ENCODE results near the gene SLC25A4. TPM values are rescaled to one million over a fixed set of nuclear protein-coding genes. Genes with fewer than 3 reads are reported as not detected.

Gene SLC25A4
- total RNA-seq, 2 donors from 2014 or later = 61.2 to 70.4 TPM

Other genes with a start within 250 kb of the SLC25A4 start
- not detected for gene HELT, start 124.8 kb upstream of the SLC25A4 start, total RNA-seq
- 10 to 100 TPM; 42.6 to 52.9 TPM for gene CFAP97, start 60.7 kb downstream of the SLC25A4 start, total RNA-seq
- 10 to 100 TPM; 19.9 to 20.3 TPM for gene SNX25, start 66.3 kb downstream of the SLC25A4 start, total RNA-seq